Brain microvascular endothelial cell (primary cell): ENCODE measurements around the gene MYO1B.
A peak's percentile ranks its signal among the peaks of the same experiment; 100 is the strongest.

Experiments
- DNase-seq: peaks from one replicate; pipeline ENCODE4 v3.0.0-alpha.2; 2020
- H3K27ac ChIP-seq: fragments of 250-450 bp; sonication (Bioruptor Pico); 2 replicates; pipeline ENCODE4 v1.5.1; 2020; ENCODE audit warnings: mild to moderate bottlenecking, moderate library complexity
- H3K27me3 ChIP-seq: fragments of 250-450 bp; sonication (Bioruptor Pico); replicated peaks from 2 replicates; pipeline ENCODE4 v1.5.1; 2020; ENCODE audit warnings: mild to moderate bottlenecking
- H3K36me3 ChIP-seq: fragments of 250-450 bp; sonication (Bioruptor Pico); replicated peaks from 2 replicates; pipeline ENCODE4 v1.5.1; 2020; ENCODE audit warnings: mild to moderate bottlenecking
- H3K4me3 ChIP-seq: 2 replicates; pipeline ENCODE4 v1.5.1; 2011; ENCODE audit warnings: low read depth, mild to moderate bottlenecking, control low read depth, low read length, moderate library complexity
- CTCF ChIP-seq: IDR thresholded peaks from 2 replicates; pipeline ENCODE4 v1.5.1; 2011; ENCODE audit warnings: low read depth, mild to moderate bottlenecking, moderate library complexity, low read length, control low read depth, inconsistent platforms; ENCODE audit errors: missing control alignments
- in situ Hi-C: cut with HindIII; loops from 2 replicates; pipeline ENCODE4 v1.10.0; 2017; ENCODE audit warnings: low sequenced_read_pairs, low pct_ligation_motif_present

The MYO1B gene

GRCh38 chr2:191292869-191293268 lies 47.7 kb downstream of the MYO1B start:
- no peak for TF ChIP-seq CTCF
- no peaks in the 10 kb centered on the region for H3K36me3 ChIP-seq
- no peak overlapping the region for H3K27ac ChIP-seq
- no peaks in the 10 kb centered on the region for H3K27me3 ChIP-seq
- no peak for DNase-seq
- H3K4me3 ChIP-seq: no peak overlapping the region
- in situ Hi-C loops: no loop called here

GRCh38 chr2:191295088-191295487 lies 49.9 kb downstream of the MYO1B start:
- TF ChIP-seq CTCF: no peak
- DNase-seq: no peak

GRCh38 chr2:191296083-191297006 lies 51.1 kb downstream of the MYO1B start:
- H3K36me3 ChIP-seq: no peaks in the 10 kb centered on the region
- no peak for DNase-seq
- in situ Hi-C loops: no loop called here
- no peaks in the 10 kb centered on the region for H3K27me3 ChIP-seq
- H3K27ac ChIP-seq: no peak overlapping the region
- no peak overlapping the region for H3K4me3 ChIP-seq
- TF ChIP-seq CTCF: no peak

More at GRCh38 chr2:191295088-191295487, 49.9 kb downstream of the MYO1B start:
- H3K4me3 ChIP-seq: no peak overlapping the region
- H3K27me3 ChIP-seq: no peaks in the 10 kb centered on the region
- in situ Hi-C loops: no loop called here
- H3K36me3 ChIP-seq: no peaks in the 10 kb centered on the region
- no peak overlapping the region for H3K27ac ChIP-seq

GRCh38 chr2:191297033-191297432 lies 51.8 kb downstream of the MYO1B start:
- Histone ChIP-seq H3K27ac (no peak overlapping the region), H3K27me3 (no peaks in the 10 kb centered on the region), H3K36me3 (no peaks in the 10 kb centered on the region), H3K4me3 (no peak overlapping the region)
- in situ Hi-C loops: no loop called here
- no peak for DNase-seq
- TF ChIP-seq CTCF: no peak

GRCh38 chr2:191298306-191298705 lies 53.1 kb downstream of the MYO1B start:
- Histone ChIP-seq H3K27ac (no peak overlapping the region), H3K27me3 (no peaks in the 10 kb centered on the region), H3K36me3 (no peaks in the 10 kb centered on the region), H3K4me3 (no peak overlapping the region)
- in situ Hi-C loops: no loop called here
- DNase-seq: peak; percentile 50
- no peak for TF ChIP-seq CTCF
